Stimulated activated memory B cell treated with anti-CD40 and anti-IgM and Interleukin-4, amounts not matched to agents 10 μg/mL and 1 μg/mL and 100 μg/mL, for 72 hours (primary cell): Measurements from ENCODE around the gene LRIF1.

Source experiments
- ATAC-seq: fragments of 150-1000 bp; cut with Tn5 transposase; 2 replicates; pipeline ENCODE4 v1.10.0; 2021
- H3K27ac Mint-ChIP-seq: one replicate; pipeline ENCODE4 v1.8.0; 2022; ENCODE audit warnings: mild to moderate bottlenecking, mixed read lengths
- H3K27me3 Mint-ChIP-seq: one replicate; pipeline ENCODE4 v1.8.0; 2022; ENCODE audit warnings: mixed read lengths
- H3K36me3 Mint-ChIP-seq: one replicate; pipeline ENCODE4 v1.8.0; 2022; ENCODE audit warnings: mixed read lengths
- H3K4me1 Mint-ChIP-seq: one replicate; pipeline ENCODE4 v1.8.0; 2022; ENCODE audit warnings: mixed read lengths
- H3K4me3 Mint-ChIP-seq: one replicate; pipeline ENCODE4 v1.8.0; 2022; ENCODE audit warnings: mild to moderate bottlenecking, moderate library complexity, mixed read lengths
- H3K9me3 Mint-ChIP-seq: one replicate; pipeline ENCODE4 v1.8.0; 2022; ENCODE audit warnings: mixed read lengths

The LRIF1 gene

GRCh38 chr1:110918016-110918415 lies 45.7 kb downstream of the LRIF1 start:
- peaks cover 5% of the 10 kb centered on the region for H3K4me1 Mint-ChIP-seq
- peaks cover 11% of the 10 kb centered on the region for H3K9me3 Mint-ChIP-seq
- no peak for ATAC-seq
- H3K27ac Mint-ChIP-seq: no peak overlapping the region
- H3K4me3 Mint-ChIP-seq: no peak overlapping the region
- H3K36me3 Mint-ChIP-seq: peaks cover 28% of the 10 kb centered on the region
- H3K27me3 Mint-ChIP-seq: no peaks in the 10 kb centered on the region

DNA sequence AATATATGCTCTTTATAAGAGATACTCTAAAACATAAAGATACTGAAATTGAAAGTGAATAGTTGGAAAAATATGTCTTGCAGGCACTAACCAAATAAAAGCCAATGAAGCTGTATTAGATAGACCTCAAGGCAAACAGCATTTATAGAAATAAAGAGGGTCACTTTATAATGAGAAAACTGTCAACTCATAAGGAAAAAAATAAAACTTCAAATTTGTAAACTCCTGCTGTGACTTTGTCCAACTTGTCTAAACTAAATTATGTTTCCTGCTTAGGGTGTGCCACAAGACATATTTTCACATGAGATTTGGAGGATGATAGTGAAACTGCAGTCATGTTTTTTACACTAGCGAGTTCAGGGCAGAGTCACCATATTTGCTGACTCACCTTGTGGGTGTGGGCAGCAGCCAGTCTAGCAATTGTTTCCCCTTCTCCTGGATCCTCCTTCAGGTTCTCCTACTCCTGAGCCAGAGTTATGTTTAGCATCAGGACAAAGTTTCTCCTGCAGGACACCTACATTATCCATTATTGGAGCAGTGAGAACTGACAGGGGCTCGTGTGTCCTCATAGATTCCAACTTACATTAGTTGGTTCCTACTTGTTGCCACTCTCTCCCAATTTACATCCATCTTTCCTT lies 46.9 kb downstream of the LRIF1 start:
- no peaks in the 10 kb centered on the region for H3K27me3 Mint-ChIP-seq
- ATAC-seq: no peak
- H3K36me3 Mint-ChIP-seq: peaks cover 18% of the 10 kb centered on the region
- H3K4me1 Mint-ChIP-seq: peaks cover 5% of the 10 kb centered on the region
- no peak overlapping the region for H3K4me3 Mint-ChIP-seq
- H3K9me3 Mint-ChIP-seq: peaks cover 8% of the 10 kb centered on the region
- H3K27ac Mint-ChIP-seq: no peak overlapping the region

DNA sequence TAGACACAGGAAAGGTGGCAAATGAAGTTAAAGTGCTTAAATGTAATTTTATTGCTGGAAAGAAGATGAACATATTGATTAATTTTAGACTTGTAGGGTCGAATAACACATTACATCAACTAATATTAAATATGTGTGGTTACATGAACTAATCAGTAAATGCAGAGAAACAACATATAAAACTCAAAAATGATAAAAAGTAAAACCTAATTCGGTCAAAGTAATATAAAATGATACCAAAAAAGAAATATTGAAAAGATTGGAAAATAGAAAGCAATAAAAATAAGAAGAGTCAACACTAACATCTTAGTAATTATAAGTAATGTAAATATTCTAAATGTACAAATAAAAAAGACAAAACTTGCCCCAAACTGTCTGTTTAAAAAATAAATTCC lies 47.5 kb downstream of the LRIF1 start:
- Mint-ChIP-seq H3K27me3 (no peaks in the 10 kb centered on the region), H3K36me3 (peaks cover 16% of the 10 kb centered on the region), H3K9me3 (peaks cover 8% of the 10 kb centered on the region), H3K4me3 (no peak overlapping the region), H3K4me1 (peaks cover 5% of the 10 kb centered on the region), H3K27ac (no peak overlapping the region)
- no peak for ATAC-seq

- Mint-ChIP-seq H3K27me3 (no peaks in the 10 kb centered on the region), H3K9me3 (peaks cover 10% of the 10 kb centered on the region), H3K36me3 (peaks cover 17% of the 10 kb centered on the region), H3K4me1 (peaks cover 5% of the 10 kb centered on the region), H3K4me3 (no peak overlapping the region), H3K27ac (no peak overlapping the region)
- no peak for ATAC-seq
Observed at GRCh38 chr1:110915804-110916203, 47.9 kb downstream of the LRIF1 start.

GRCh38 chr1:110914676-110915075 lies 49.0 kb downstream of the LRIF1 start:
- Mint-ChIP-seq H3K27me3 (no peaks in the 10 kb centered on the region), H3K4me3 (no peak overlapping the region), H3K36me3 (peaks cover 12% of the 10 kb centered on the region), H3K9me3 (peaks cover 9% of the 10 kb centered on the region), H3K27ac (no peak overlapping the region), H3K4me1 (peaks cover 5% of the 10 kb centered on the region)
- no peak for ATAC-seq

GRCh38 chr1:110912784-110913183 lies 50.9 kb downstream of the LRIF1 start:
- peaks cover 9% of the 10 kb centered on the region for H3K9me3 Mint-ChIP-seq
- ATAC-seq: no peak
- peaks cover 5% of the 10 kb centered on the region for H3K4me1 Mint-ChIP-seq
- no peaks in the 10 kb centered on the region for H3K27me3 Mint-ChIP-seq
- no peak overlapping the region for H3K27ac Mint-ChIP-seq
- H3K36me3 Mint-ChIP-seq: peaks cover 12% of the 10 kb centered on the region
- no peak overlapping the region for H3K4me3 Mint-ChIP-seq

DNA sequence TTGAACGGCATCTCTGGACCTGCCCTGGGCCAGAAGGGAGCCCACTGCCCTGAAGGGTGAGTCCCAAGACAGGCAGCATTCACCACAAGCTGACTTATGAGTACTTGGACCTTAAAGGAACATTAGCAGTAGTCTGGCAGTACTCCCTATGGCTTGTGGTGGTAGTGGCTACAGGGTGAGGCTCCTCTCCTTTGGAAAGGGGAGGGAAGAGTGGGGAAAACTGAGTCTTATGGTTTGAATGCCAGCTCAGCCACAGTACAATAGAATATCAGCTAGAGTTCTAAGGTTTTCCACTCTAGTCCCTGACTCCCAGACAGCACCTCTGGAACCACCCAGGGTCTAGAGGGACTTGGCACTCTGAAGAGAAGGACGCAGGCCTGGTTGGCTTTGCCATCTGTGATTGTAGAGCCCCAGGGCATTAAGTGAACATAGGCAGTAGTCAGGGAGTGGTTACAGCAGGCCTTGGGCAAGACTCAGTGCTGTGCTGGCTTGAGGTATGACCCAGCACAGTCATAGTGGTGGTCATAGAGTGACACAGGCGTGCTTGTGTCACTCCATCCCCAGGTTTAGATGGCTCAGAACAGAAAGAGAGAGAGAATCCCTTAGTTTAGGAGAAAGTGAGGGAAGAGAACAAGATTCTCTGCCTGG lies 59.7 kb downstream of the LRIF1 start:
- peaks cover 3% of the 10 kb centered on the region for H3K9me3 Mint-ChIP-seq
- H3K27ac Mint-ChIP-seq: peak overlapping the region; percentile 36
- no peaks in the 10 kb centered on the region for H3K27me3 Mint-ChIP-seq
- H3K36me3 Mint-ChIP-seq: peaks cover 49% of the 10 kb centered on the region
- ATAC-seq: peak; percentile 41
- H3K4me3 Mint-ChIP-seq: no peak overlapping the region
- peaks cover 59% of the 10 kb centered on the region for H3K4me1 Mint-ChIP-seq

- H3K36me3 Mint-ChIP-seq: peaks cover 59% of the 10 kb centered on the region
- H3K27me3 Mint-ChIP-seq: no peaks in the 10 kb centered on the region
- no peak for ATAC-seq
- H3K4me3 Mint-ChIP-seq: no peak overlapping the region
- peaks cover 3% of the 10 kb centered on the region for H3K9me3 Mint-ChIP-seq
- H3K27ac Mint-ChIP-seq: peak overlapping the region; percentile 36
- peaks cover 67% of the 10 kb centered on the region for H3K4me1 Mint-ChIP-seq
Observed at GRCh38 chr1:110902820-110903463, 60.8 kb downstream of the LRIF1 start.

GRCh38 chr1:110899458-110899843 lies 64.3 kb downstream of the LRIF1 start:
- Mint-ChIP-seq H3K4me1 (peaks cover 78% of the 10 kb centered on the region), H3K27me3 (no peaks in the 10 kb centered on the region), H3K27ac (peak overlapping the region; percentile 53), H3K36me3 (peaks cover 82% of the 10 kb centered on the region), H3K4me3 (no peak overlapping the region), H3K9me3 (no peaks in the 10 kb centered on the region)
- peak; percentile 65 for ATAC-seq

DNA sequence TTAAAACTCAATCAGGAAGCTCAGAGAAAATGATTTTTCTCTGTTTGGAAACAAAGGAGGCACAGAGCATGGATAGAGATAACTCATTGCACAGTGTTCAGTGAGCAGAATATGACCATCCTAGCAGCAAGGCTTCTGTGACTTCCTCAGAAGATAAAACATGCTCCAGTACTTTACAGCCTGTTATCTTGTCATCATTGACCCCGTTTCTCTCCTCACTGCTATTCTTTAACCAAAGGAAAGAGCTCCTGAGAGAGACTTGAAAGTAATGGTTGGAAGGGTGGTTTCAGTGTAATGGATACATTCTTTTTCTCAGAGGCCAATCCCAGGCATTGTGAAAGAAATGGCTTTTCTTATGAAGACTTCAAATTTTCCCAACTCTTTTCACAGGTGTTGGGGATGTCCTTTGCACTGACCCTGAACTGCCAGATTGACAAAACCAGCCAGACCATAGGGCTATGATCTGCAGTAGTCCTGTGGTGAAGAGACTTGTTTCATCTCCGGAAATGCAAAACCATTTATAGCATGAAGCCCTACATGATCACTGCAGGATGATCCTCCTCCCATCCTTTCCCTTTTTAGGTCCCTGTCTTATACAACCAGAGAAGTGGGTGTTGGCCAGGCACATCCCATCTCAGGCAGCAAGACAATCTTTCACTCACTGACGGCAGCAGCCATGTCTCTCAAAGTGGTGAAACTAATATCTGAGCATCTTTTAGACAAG lies 64.8 kb downstream of the LRIF1 start:
- no peaks in the 10 kb centered on the region for H3K27me3 Mint-ChIP-seq
- H3K4me3 Mint-ChIP-seq: no peak overlapping the region
- H3K4me1 Mint-ChIP-seq: peaks cover 78% of the 10 kb centered on the region
- ATAC-seq: no peak
- H3K9me3 Mint-ChIP-seq: no peaks in the 10 kb centered on the region
- H3K27ac Mint-ChIP-seq: peak overlapping the region; percentile 53
- H3K36me3 Mint-ChIP-seq: peaks cover 83% of the 10 kb centered on the region

DNA sequence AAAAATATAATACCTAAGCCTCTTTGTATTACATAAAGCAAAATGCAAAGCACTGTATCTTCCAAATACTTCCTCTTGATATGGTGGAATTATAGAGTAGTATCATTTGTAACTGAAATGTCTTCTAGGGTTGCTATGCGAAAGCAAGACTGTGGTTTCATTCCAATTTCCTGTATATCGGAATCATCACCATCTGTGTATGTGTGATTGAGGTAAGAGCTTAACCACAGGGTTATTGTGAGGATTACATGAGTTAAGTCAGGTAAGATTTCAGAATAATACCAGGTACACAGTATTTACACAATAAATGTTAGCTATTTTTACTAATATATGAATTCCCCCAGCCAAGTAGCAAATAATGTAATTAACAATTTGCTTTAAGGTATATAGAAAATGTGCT lies 66.0 kb downstream of the LRIF1 start:
- Mint-ChIP-seq H3K4me1 (peaks cover 81% of the 10 kb centered on the region), H3K36me3 (peaks cover 88% of the 10 kb centered on the region), H3K9me3 (no peaks in the 10 kb centered on the region), H3K27me3 (no peaks in the 10 kb centered on the region), H3K27ac (peak overlapping the region; percentile 53), H3K4me3 (no peak overlapping the region)
- ATAC-seq: no peak
